K562 (cell line): ENCODE data around the gene SHB. TPM values are rescaled to one million over a fixed set of nuclear protein-coding genes. Genes with fewer than 3 reads are reported as not detected.

Source experiments
- ARID2 ChIP-seq: fragments of 450-650 bp; IDR thresholded peaks from 2 replicates; pipeline ENCODE4 v1.6.1; 2017; ENCODE audit warnings: antibody characterized with exemption, mild to moderate bottlenecking
- CAMTA2 ChIP-seq: fragments of 250-450 bp; sonication (Bioruptor Pico); conservative IDR thresholded peaks from 2 replicates; pipeline ENCODE4 v1.5.1; 2022
- IRF2 ChIP-seq: sonication (generic); formaldehyde crosslinking; IDR thresholded peaks from 2 replicates; pipeline ENCODE4 v1.8.1; 2022; ENCODE audit warnings: mild to moderate bottlenecking, missing genetic modification reagents
- L3MBTL2 ChIP-seq: fragments of 450-650 bp; IDR thresholded peaks from 2 replicates; pipeline ENCODE4 v1.6.1; 2016; ENCODE audit warnings: mild to moderate bottlenecking, moderate library complexity
- LCOR ChIP-seq: sonication (generic); formaldehyde crosslinking; IDR thresholded peaks from 2 replicates; pipeline ENCODE4 v1.8.0; 2022; ENCODE audit warnings: mild to moderate bottlenecking, missing genetic modification reagents
- LEF1 ChIP-seq: fragments of 450-650 bp; IDR thresholded peaks from 2 replicates; pipeline ENCODE4 v1.6.1; 2016; ENCODE audit warnings: mild to moderate bottlenecking
- NEUROD1 ChIP-seq: fragments of 150-350 bp; IDR thresholded peaks from 2 replicates; pipeline ENCODE4 v1.6.1; 2014; ENCODE audit warnings: borderline replicate concordance, low read length, low read depth; ENCODE audit not compliant: partially characterized antibody
- NFYB ChIP-seq: IDR thresholded peaks from 2 replicates; pipeline ENCODE4 v1.6.1; 2011; ENCODE audit warnings: mild to moderate bottlenecking, moderate library complexity; ENCODE audit not compliant: insufficient read length; ENCODE audit errors: extremely low read depth
- RB1 ChIP-seq: fragments of 450-650 bp; IDR thresholded peaks from 2 replicates; pipeline ENCODE4 v1.6.1; 2017; ENCODE audit warnings: low read depth, mild to moderate bottlenecking
- RCOR1 ChIP-seq, 2 experiments: IDR thresholded peaks; 2 replicates each; pipeline ENCODE4 v1.6.1; 2012; ENCODE audit warnings: low read depth in 2 of 2, low read length in 2 of 2, borderline replicate concordance in 1 of 2, improper control_type of control experiment in 1 of 2
- SRSF3 ChIP-seq: fragments of 200-400 bp; formaldehyde crosslinking; IDR thresholded peaks from 2 replicates; pipeline ENCODE4 v1.6.1; 2016; ENCODE audit warnings: mild to moderate bottlenecking, low read length, moderate library complexity; ENCODE audit not compliant: insufficient read depth
- STAT6 ChIP-seq: sonication (generic); formaldehyde crosslinking; IDR thresholded peaks from 2 replicates; pipeline ENCODE4 v1.8.1; 2023; ENCODE audit warnings: mild to moderate bottlenecking, missing genetic modification reagents
- TEAD1 ChIP-seq, 2 experiments: fragments of 450-650 bp in 1 of 2; sonication (generic) in 1 of 2; formaldehyde crosslinking; IDR thresholded peaks; 2 replicates each; pipeline versions ENCODE4 v1.4.0 to v1.8.0; 2020 to 2022; ENCODE audit warnings: mild to moderate bottlenecking in 2 of 2, missing genetic modification reagents in 1 of 2
- XRCC5 ChIP-seq: fragments of 200-400 bp; formaldehyde crosslinking; IDR thresholded peaks from 2 replicates; pipeline ENCODE4 v1.6.1; 2017; ENCODE audit warnings: low read depth, mild to moderate bottlenecking, low read length
- ZBTB7A ChIP-seq: IDR thresholded peaks from 2 replicates; pipeline ENCODE4 v1.6.1; 2011; ENCODE audit warnings: low read depth, mild to moderate bottlenecking, low read length, moderate library complexity, borderline replicate concordance; ENCODE audit not compliant: control insufficient read depth
- ZNF354B ChIP-seq: fragments of 250-450 bp; sonication (Bioruptor Pico); IDR thresholded peaks from 2 replicates; pipeline ENCODE4 v1.4.0; 2020
- ZNF79 ChIP-seq: fragments of 250-450 bp; sonication (Bioruptor Pico); IDR thresholded peaks from 2 replicates; pipeline ENCODE4 v1.4.0; 2020; ENCODE audit warnings: low read depth, mild to moderate bottlenecking, moderate library complexity
- ZSCAN32 ChIP-seq: fragments of 450-650 bp; formaldehyde crosslinking; IDR thresholded peaks from 2 replicates; pipeline ENCODE4 v1.4.0; 2020; ENCODE audit warnings: mild to moderate bottlenecking, moderate library complexity
- polyA plus RNA-seq, 8 experiments: library from polyadenylated mRNA; depleted of rRNA in 4 of 8; stranded (reverse) in 5 of 8; unstranded in 3 of 8; fragments of >200 nt; fragmentation: Nextera tagmentation in 2 of 8; fragmentation: Illumina TruSeq in 1 of 8; extraction: Ambion mirVana in 2 of 8; extraction: Trizol in 1 of 8; gene quantifications; 2 replicates each; pipeline versions ENCODE4 v1.2.1 to v1.2.3, GENCODE V29; 2011 to 2014; ENCODE audit warnings: inconsistent platforms in 1 of 8, missing spikeins in 1 of 8
- total RNA-seq, 7 experiments: library from RNA; depleted of rRNA in 6 of 7; stranded (reverse); fragments of >200 nt in 6 of 7; fragmentation: Illumina TruSeq in 2 of 7; extraction: Trizol in 2 of 7; gene quantifications; 2 replicates each; pipeline versions ENCODE4 v1.2.1 to v1.2.3, GENCODE V29; 2011 to 2021; ENCODE audit warnings: low replicate concordance in 1 of 7
- TF ChIP-seq, protein P1 (sequence below): sonication (generic); formaldehyde crosslinking; IDR thresholded peaks from 2 replicates; pipeline ENCODE4 v1.8.1; 2023; ENCODE audit warnings: mild to moderate bottlenecking, missing genetic modification reagents
- TF ChIP-seq, protein P2 (sequence below), 3 experiments: IDR thresholded peaks in 2 of 3; conservative IDR thresholded peaks in 1 of 3; 2 replicates each; pipeline ENCODE4 v1.5.1; 2011 to 2012; ENCODE audit warnings: low read length in 3 of 3, mild to moderate bottlenecking in 3 of 3, control low read depth in 2 of 3, improper control_type of control experiment in 1 of 3, inconsistent platforms in 1 of 3, low read depth in 1 of 3, mixed read lengths in 1 of 3, moderate library complexity in 1 of 3; ENCODE audit not compliant: insufficient read depth in 2 of 3
- TF ChIP-seq, protein P3 (sequence below): fragments of 450-650 bp; formaldehyde crosslinking; IDR thresholded peaks from 2 replicates; pipeline ENCODE4 v1.4.0; 2020; ENCODE audit warnings: mild to moderate bottlenecking, moderate library complexity

Gene SHB
- total and polyA plus RNA-seq, 9 of the 15 experiments (the other 6 are each of a cell fraction or from before 2014, with no cell fraction given): 0.78 to 16.0 (median 5.3) TPM

DNA sequence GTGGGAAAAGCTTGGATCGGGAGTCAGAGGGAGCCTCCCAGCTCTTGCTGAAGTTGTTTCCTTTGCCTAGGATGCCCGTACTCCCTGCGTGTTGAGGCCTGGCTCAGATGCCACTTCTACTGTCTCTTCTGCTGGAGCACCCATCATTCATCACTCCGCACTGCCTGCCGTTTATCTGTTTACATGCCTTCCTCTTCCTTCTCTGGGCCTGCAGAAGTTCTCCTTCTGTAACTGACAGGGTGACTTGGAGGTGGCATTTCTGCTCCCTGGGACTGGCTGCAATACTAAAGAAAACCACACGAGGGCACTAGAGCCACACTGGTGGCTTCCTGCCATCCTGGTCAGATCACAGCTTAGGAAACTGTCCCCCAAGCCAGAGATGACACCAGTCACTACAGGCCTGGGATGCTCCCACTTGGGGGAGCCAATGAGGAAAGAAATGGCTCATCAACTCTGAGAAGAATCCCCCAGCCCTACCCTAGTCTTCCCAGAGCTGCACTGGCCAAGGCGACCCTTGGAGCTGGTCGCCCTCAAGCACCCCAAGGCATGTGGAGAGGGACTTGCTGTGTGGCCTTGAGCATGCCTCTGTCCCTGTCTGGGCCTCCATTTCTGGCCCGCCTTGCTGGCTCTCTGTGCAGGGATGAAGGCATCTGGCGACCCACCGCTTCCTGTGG is 155.4 kb downstream of the SHB start (continued):
- TF ChIP-seq IRF2 (CRISPR knock-in tag) (no peak), STAT6 (no peak), LCOR (peak; percentile 89), ZNF79 (CRISPR knock-in tag) (no peak), ARID2 (peak; percentile 98), TEAD1 (CRISPR knock-in tag; IDR thresholded peaks at IDR 0.05) (peak; percentile 43 to 58; a peak in 1 of 4 replicates), XRCC5 (peak; percentile 90), ZSCAN32 (CRISPR knock-in tag) (0 out of 2 replicates have a peak, but pooled peaks have one; percentile 20), RCOR1 (IDR thresholded peaks at IDR 0.05; ENCODE audit: borderline replicate concordance in 1 of 2, low read depth in 2 of 2, low read length in 2 of 2) (peak in 1 of 2 experiments; percentile 92; a peak in 2 of 4 replicates), RB1 (peak; percentile 83; the same call in 1 of the 2 replicates), LEF1 (no peak), CAMTA2 (CRISPR knock-in tag) (no peak), ZNF354B (0 out of 2 replicates have a peak, but pooled peaks have one; percentile 44), NEUROD1 (peak; percentile 62), NFYB (no peak), ZBTB7A (no peak), L3MBTL2 (peak; percentile 52), SRSF3 (no peak)
- TF ChIP-seq, protein P1, sequence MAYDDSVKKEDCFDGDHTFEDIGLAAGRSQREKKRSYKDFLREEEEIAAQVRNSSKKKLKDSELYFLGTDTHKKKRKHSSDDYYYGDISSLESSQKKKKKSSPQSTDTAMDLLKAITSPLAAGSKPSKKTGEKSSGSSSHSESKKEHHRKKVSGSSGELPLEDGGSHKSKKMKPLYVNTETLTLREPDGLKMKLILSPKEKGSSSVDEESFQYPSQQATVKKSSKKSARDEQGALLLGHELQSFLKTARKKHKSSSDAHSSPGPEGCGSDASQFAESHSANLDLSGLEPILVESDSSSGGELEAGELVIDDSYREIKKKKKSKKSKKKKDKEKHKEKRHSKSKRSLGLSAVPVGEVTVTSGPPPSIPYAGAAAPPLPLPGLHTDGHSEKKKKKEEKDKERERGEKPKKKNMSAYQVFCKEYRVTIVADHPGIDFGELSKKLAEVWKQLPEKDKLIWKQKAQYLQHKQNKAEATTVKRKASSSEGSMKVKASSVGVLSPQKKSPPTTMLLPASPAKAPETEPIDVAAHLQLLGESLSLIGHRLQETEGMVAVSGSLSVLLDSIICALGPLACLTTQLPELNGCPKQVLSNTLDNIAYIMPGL (CRISPR knock-in tag): 0 out of 2 replicates have a peak, but pooled peaks have one; percentile 56
- TF ChIP-seq, protein P2, sequence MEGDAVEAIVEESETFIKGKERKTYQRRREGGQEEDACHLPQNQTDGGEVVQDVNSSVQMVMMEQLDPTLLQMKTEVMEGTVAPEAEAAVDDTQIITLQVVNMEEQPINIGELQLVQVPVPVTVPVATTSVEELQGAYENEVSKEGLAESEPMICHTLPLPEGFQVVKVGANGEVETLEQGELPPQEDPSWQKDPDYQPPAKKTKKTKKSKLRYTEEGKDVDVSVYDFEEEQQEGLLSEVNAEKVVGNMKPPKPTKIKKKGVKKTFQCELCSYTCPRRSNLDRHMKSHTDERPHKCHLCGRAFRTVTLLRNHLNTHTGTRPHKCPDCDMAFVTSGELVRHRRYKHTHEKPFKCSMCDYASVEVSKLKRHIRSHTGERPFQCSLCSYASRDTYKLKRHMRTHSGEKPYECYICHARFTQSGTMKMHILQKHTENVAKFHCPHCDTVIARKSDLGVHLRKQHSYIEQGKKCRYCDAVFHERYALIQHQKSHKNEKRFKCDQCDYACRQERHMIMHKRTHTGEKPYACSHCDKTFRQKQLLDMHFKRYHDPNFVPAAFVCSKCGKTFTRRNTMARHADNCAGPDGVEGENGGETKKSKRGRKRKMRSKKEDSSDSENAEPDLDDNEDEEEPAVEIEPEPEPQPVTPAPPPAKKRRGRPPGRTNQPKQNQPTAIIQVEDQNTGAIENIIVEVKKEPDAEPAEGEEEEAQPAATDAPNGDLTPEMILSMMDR (IDR thresholded peaks at IDR 0.05 in 2 of 3, conservative IDR thresholded peaks at IDR 0.05 in 1 of 3; ENCODE audit: insufficient read depth in 2 of 3, low read depth in 1 of 3, low read length in 3 of 3): peak; percentile 98 to 100 (median 99)
- TF ChIP-seq, protein P3, sequence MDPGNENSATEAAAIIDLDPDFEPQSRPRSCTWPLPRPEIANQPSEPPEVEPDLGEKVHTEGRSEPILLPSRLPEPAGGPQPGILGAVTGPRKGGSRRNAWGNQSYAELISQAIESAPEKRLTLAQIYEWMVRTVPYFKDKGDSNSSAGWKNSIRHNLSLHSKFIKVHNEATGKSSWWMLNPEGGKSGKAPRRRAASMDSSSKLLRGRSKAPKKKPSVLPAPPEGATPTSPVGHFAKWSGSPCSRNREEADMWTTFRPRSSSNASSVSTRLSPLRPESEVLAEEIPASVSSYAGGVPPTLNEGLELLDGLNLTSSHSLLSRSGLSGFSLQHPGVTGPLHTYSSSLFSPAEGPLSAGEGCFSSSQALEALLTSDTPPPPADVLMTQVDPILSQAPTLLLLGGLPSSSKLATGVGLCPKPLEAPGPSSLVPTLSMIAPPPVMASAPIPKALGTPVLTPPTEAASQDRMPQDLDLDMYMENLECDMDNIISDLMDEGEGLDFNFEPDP (CRISPR knock-in tag): no peak
